Measurements from ENCODE around the gene RAB14. TPM values are rescaled to one million over a fixed set of nuclear protein-coding genes. Genes with fewer than 3 reads are reported as not detected.

RAB14 gene
- total RNA-seq, 1 experiment from 2014 or later = 63.1 TPM

DNA sequence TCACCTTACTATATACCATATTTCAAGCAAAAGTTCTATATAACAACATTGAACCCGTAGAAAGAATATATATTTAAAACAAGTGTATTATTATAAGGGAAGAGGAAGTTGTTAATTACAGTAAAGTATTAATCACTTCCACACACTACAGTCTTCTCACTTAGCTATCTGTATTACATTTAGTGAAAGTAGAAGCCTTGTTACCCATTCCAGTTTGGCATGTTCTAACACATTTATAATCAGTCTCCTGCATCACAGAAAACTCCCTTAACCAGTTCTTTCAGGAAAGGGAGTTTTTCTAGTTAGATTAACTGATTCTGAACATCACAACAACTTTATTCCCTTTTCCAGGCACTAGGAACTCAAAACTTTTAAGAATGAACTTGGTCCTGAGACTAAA lies 6.9 kb downstream of the RAB14 start:
- Histone ChIP-seq H3K4me1 (ENCODE audit: control insufficient read depth in 1 of 2, insufficient read depth in 2 of 2, low read length in 2 of 2) (peaks cover 2 to 4% of the 10 kb centered on the region in 2 experiments; a peak in 3 of 4 replicates), H3K36me3 (ENCODE audit: control insufficient read depth in 1 of 2, insufficient read depth in 2 of 2, low read length in 2 of 2) (no peaks in the 10 kb centered on the region), H3K27me3 (ENCODE audit: insufficient read depth, low read length) (no peaks in the 10 kb centered on the region), H3K79me2 (ENCODE audit: insufficient read depth, low read length) (peaks cover 100% of the 10 kb centered on the region), H2AFZ (ENCODE audit: low read depth, low read length, poor library complexity, severe bottlenecking) (no peak overlapping the region), H3K9me3 (ENCODE audit: control insufficient read depth in 1 of 2, insufficient read depth in 1 of 2, low read depth in 1 of 2, low read length in 2 of 2) (no peaks in the 10 kb centered on the region), H3K4me2 (ENCODE audit: low read length) (no peak overlapping the region), H3K9ac (ENCODE audit: low read length) (no peak overlapping the region), H3K9me2 (ENCODE audit: insufficient read depth) (no peaks in the 10 kb centered on the region), H3K4me3 (replicated peaks in 1 of 2; ENCODE audit: low read depth in 1 of 2, low read length in 2 of 2) (no peak overlapping the region), H4K20me1 (ENCODE audit: insufficient read depth) (peaks cover 51% of the 10 kb centered on the region; the same call in 1 of the 2 replicates), H3K27ac (ENCODE audit: low read depth, low read length) (no peak overlapping the region)
- TF ChIP-seq EGR1 (IDR thresholded peaks at IDR 0.05; ENCODE audit: low read depth) = no peak
- TF ChIP-seq POLR2A (IDR thresholded peaks at IDR 0.05; ENCODE audit: borderline replicate concordance, extremely low read depth, insufficient read depth, insufficient read length) = no peak
- TF ChIP-seq TCF7L2 (IDR thresholded peaks at IDR 0.05; ENCODE audit: borderline replicate concordance, extremely low read depth, insufficient read depth, insufficient read length) = no peak
- TF ChIP-seq RAD21 (IDR thresholded peaks at IDR 0.05; ENCODE audit: low read depth) = no peak
- TF ChIP-seq ZFX (IDR thresholded peaks at IDR 0.05) = no peak
- TF ChIP-seq, protein P1, sequence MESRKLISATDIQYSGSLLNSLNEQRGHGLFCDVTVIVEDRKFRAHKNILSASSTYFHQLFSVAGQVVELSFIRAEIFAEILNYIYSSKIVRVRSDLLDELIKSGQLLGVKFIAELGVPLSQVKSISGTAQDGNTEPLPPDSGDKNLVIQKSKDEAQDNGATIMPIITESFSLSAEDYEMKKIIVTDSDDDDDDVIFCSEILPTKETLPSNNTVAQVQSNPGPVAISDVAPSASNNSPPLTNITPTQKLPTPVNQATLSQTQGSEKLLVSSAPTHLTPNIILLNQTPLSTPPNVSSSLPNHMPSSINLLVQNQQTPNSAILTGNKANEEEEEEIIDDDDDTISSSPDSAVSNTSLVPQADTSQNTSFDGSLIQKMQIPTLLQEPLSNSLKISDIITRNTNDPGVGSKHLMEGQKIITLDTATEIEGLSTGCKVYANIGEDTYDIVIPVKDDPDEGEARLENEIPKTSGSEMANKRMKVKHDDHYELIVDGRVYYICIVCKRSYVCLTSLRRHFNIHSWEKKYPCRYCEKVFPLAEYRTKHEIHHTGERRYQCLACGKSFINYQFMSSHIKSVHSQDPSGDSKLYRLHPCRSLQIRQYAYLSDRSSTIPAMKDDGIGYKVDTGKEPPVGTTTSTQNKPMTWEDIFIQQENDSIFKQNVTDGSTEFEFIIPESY (IDR thresholded peaks at IDR 0.05; ENCODE audit: extremely low read depth, insufficient replicate concordance, low read length) = no peak
- no peak for TF ChIP-seq FOSL1 (IDR thresholded peaks at IDR 0.05; ENCODE audit: low read depth)
- TF ChIP-seq, protein P2, sequence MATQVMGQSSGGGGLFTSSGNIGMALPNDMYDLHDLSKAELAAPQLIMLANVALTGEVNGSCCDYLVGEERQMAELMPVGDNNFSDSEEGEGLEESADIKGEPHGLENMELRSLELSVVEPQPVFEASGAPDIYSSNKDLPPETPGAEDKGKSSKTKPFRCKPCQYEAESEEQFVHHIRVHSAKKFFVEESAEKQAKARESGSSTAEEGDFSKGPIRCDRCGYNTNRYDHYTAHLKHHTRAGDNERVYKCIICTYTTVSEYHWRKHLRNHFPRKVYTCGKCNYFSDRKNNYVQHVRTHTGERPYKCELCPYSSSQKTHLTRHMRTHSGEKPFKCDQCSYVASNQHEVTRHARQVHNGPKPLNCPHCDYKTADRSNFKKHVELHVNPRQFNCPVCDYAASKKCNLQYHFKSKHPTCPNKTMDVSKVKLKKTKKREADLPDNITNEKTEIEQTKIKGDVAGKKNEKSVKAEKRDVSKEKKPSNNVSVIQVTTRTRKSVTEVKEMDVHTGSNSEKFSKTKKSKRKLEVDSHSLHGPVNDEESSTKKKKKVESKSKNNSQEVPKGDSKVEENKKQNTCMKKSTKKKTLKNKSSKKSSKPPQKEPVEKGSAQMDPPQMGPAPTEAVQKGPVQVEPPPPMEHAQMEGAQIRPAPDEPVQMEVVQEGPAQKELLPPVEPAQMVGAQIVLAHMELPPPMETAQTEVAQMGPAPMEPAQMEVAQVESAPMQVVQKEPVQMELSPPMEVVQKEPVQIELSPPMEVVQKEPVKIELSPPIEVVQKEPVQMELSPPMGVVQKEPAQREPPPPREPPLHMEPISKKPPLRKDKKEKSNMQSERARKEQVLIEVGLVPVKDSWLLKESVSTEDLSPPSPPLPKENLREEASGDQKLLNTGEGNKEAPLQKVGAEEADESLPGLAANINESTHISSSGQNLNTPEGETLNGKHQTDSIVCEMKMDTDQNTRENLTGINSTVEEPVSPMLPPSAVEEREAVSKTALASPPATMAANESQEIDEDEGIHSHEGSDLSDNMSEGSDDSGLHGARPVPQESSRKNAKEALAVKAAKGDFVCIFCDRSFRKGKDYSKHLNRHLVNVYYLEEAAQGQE (IDR thresholded peaks at IDR 0.05; ENCODE audit: low read depth) = no peak
- no peak for TF ChIP-seq JUND (IDR thresholded peaks at IDR 0.05)
- TF ChIP-seq SIN3A (IDR thresholded peaks at IDR 0.05; ENCODE audit: low read depth) = no peak
- ATAC-seq (no peak), DNase-seq (ENCODE audit: low read depth, low spot score) (no peak)
- CTCF ChIA-PET = no interaction called here
- intact Hi-C loops (cut with micrococcal nuclease) = no loop called here
- BruUV-seq (replicated peaks) = no TSS peak
- RAD21 ChIA-PET (ENCODE audit: low non-redundant PET in 1 of 2, low total read pairs in 2 of 2, uncharacterized antibody in 2 of 2, unreplicated experiment in 2 of 2) = no interaction called here
- POLR2A ChIA-PET = no interaction called here

Measured in HCT116 (cell line).